A673 (cell line): ENCODE results near the gene SPINK2. TPM values are rescaled to one million over a fixed set of nuclear protein-coding genes. Genes with fewer than 3 reads are reported as not detected.

Experiments
- BruUV-seq: library from RNA; stranded (reverse); fragments of 400-500 nt; replicated peaks from 2 replicates; lab custom pipeline; 2021; lab: Mats Ljungman, UMichigan
- CTCF ChIA-PET: fragments of 300-600 bp; sonication (Branson Sonifier 250); formaldehyde crosslinking; loops from one replicate; lab custom pipeline; 2022; ENCODE audit warnings: antibody characterized with exemption; lab: Charles Lee
- POLR2A ChIA-PET: fragments of 300-600 bp; sonication (Branson Sonifier 250); formaldehyde crosslinking; loops from one replicate; lab custom pipeline; 2022; ENCODE audit warnings: antibody characterized with exemption; ENCODE audit not compliant: low non-redundant PET; lab: Charles Lee
- DNase-seq: peaks from one replicate; pipeline ENCODE4 v3.0.0-alpha.2; 2015; ENCODE audit warnings: low spot score
- H3K27ac ChIP-seq: fragments of 200-600 bp; sonication (generic); 2 replicates; pipeline ENCODE4 v1.5.1; 2016; ENCODE audit warnings: mixed run types, low read depth, mild to moderate bottlenecking, mixed read lengths, antibody characterized with exemption, low read length; ENCODE audit not compliant: poor library complexity, severe bottlenecking
- H3K27me3 ChIP-seq: fragments of 200-600 bp; sonication (generic); replicated peaks from 2 replicates; pipeline ENCODE4 v1.6.1; 2017; ENCODE audit warnings: mixed run types, low read depth, mild to moderate bottlenecking, mixed read lengths, antibody characterized with exemption, low read length; ENCODE audit not compliant: insufficient read depth, poor library complexity
- H3K36me3 ChIP-seq: fragments of 200-600 bp; sonication (generic); 2 replicates; pipeline ENCODE4 v1.6.1; 2016; ENCODE audit warnings: mixed run types, mild to moderate bottlenecking, mixed read lengths, antibody characterized with exemption, low read length; ENCODE audit not compliant: insufficient read depth, poor library complexity, severe bottlenecking
- H3K4me1 ChIP-seq: fragments of 200-600 bp; sonication (generic); 2 replicates; pipeline ENCODE4 v1.6.1; 2017; ENCODE audit warnings: mixed run types, mild to moderate bottlenecking, mixed read lengths, antibody characterized with exemption, low read length; ENCODE audit not compliant: insufficient read depth, poor library complexity, severe bottlenecking
- H3K4me3 ChIP-seq: fragments of 200-600 bp; sonication (generic); 2 replicates; pipeline ENCODE4 v1.5.1; 2016; ENCODE audit warnings: low read depth, mixed run types, mild to moderate bottlenecking, mixed read lengths, low read length; ENCODE audit not compliant: poor library complexity, severe bottlenecking
- H3K9me3 ChIP-seq: fragments of 200-600 bp; sonication (generic); 2 replicates; pipeline ENCODE4 v1.6.1; 2016; ENCODE audit warnings: mixed run types, low read depth, mild to moderate bottlenecking, mixed read lengths, antibody characterized with exemption, low read length; ENCODE audit not compliant: poor library complexity, severe bottlenecking
- EZH2 ChIP-seq: fragments of 200-600 bp; sonication (generic); IDR thresholded peaks from 2 replicates; pipeline ENCODE4 v1.6.1; 2017; ENCODE audit warnings: borderline replicate concordance, low read depth, mild to moderate bottlenecking, mixed read lengths, antibody characterized with exemption, low read length; ENCODE audit not compliant: poor library complexity, severe bottlenecking
- intact Hi-C: fragments of 100-400 bp; cut with micrococcal nuclease; formaldehyde crosslinking; loops from one replicate; pipeline ENCODE4 v1.10.0; 2022; ENCODE audit not compliant: unreplicated experiment
- total RNA-seq: library from RNA; stranded (reverse); gene quantifications from 2 replicates; pipeline ENCODE4 v1.2.3, GENCODE V29; 2021
- TF ChIP-seq, protein P1 (sequence below): fragments of 300-800, 200-600 bp; sonication (generic); conservative IDR thresholded peaks from 2 replicates; pipeline ENCODE4 v1.5.1; 2017; ENCODE audit warnings: low read depth, mild to moderate bottlenecking, antibody characterized with exemption, low read length, moderate library complexity, mixed read lengths

Gene SPINK2
- total RNA-seq, 1 experiment from 2014 or later: not detected

DNA sequence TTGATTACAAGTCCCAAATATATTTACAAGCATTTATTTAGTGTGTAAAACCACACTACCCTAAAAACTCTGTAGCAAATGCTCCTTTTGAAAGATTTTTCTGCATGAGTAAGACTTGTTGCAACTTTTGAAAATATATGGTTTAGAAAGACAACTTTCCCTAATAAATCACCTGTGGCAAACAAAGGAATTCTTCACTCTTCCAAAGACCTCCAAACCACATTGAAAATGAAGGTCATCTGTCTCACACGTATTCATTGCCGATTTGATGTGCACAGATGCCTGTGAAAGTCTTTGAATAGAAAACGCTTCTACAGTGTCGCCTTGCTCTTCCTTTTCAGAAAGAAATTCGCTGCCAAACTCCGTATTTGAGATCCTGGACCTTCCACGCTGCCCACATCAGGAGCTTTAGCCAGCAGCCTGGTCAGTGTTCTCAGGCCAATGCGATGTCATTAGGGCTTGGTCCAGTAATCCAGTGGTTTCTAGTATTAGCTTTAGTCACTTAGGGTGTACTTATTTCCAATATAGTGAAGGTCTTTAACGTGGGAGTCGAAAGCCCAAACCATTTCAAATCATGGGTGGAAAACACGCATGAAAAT lies 22.2 kb downstream of the SPINK2 start:
- Histone ChIP-seq H3K27me3 (no peaks in the 10 kb centered on the region), H3K4me3 (peak overlapping the region; percentile 52), H3K36me3 (no peaks in the 10 kb centered on the region), H3K27ac (no peak overlapping the region), H3K4me1 (no peaks in the 10 kb centered on the region), H3K9me3 (no peaks in the 10 kb centered on the region)
- TF ChIP-seq, protein P1, sequence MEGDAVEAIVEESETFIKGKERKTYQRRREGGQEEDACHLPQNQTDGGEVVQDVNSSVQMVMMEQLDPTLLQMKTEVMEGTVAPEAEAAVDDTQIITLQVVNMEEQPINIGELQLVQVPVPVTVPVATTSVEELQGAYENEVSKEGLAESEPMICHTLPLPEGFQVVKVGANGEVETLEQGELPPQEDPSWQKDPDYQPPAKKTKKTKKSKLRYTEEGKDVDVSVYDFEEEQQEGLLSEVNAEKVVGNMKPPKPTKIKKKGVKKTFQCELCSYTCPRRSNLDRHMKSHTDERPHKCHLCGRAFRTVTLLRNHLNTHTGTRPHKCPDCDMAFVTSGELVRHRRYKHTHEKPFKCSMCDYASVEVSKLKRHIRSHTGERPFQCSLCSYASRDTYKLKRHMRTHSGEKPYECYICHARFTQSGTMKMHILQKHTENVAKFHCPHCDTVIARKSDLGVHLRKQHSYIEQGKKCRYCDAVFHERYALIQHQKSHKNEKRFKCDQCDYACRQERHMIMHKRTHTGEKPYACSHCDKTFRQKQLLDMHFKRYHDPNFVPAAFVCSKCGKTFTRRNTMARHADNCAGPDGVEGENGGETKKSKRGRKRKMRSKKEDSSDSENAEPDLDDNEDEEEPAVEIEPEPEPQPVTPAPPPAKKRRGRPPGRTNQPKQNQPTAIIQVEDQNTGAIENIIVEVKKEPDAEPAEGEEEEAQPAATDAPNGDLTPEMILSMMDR: no peak
- TF ChIP-seq EZH2: no peak
- no TSS peak for BruUV-seq
- POLR2A ChIA-PET: no interaction called here
- intact Hi-C loops: no loop called here
- DNase-seq: no peak
- CTCF ChIA-PET: interaction anchor here (1.2 kb wide), 1 partner anchor 223 kb away, joined by 3 read pairs; no protein-coding TSS in a partner anchor

GRCh38 chr4:56796211-56796610 lies 25.3 kb downstream of the SPINK2 start:
- TF ChIP-seq, protein P1: no peak
- no peak for TF ChIP-seq EZH2
- no TSS peak for BruUV-seq
- H3K9me3 ChIP-seq: no peaks in the 10 kb centered on the region
- H3K27me3 ChIP-seq: no peaks in the 10 kb centered on the region
- ChIA-PET CTCF (no interaction called here), POLR2A (no interaction called here)
- H3K4me3 ChIP-seq: no peak overlapping the region
- H3K27ac ChIP-seq: no peak overlapping the region
- intact Hi-C loops: no loop called here
- no peaks in the 10 kb centered on the region for H3K4me1 ChIP-seq
- no peak for DNase-seq
- no peaks in the 10 kb centered on the region for H3K36me3 ChIP-seq

GRCh38 chr4:56791316-56791715 lies 30.2 kb downstream of the SPINK2 start:
- ChIA-PET POLR2A (no interaction called here), CTCF (no interaction called here)
- Histone ChIP-seq H3K9me3 (no peaks in the 10 kb centered on the region), H3K4me1 (no peaks in the 10 kb centered on the region), H3K27ac (no peak overlapping the region), H3K36me3 (no peaks in the 10 kb centered on the region), H3K4me3 (no peak overlapping the region), H3K27me3 (no peaks in the 10 kb centered on the region)
- DNase-seq: no peak
- TF ChIP-seq, protein P1: no peak
- TF ChIP-seq EZH2: no peak
- intact Hi-C loops: no loop called here
- no TSS peak for BruUV-seq
